Measurements from ENCODE around the gene TMOD1. TPM values are rescaled to one million over a fixed set of nuclear protein-coding genes. Genes with fewer than 3 reads are reported as not detected.

Gene TMOD1
- total RNA-seq, 1 experiment from 2014 or later, result 1.0 TPM

DNA sequence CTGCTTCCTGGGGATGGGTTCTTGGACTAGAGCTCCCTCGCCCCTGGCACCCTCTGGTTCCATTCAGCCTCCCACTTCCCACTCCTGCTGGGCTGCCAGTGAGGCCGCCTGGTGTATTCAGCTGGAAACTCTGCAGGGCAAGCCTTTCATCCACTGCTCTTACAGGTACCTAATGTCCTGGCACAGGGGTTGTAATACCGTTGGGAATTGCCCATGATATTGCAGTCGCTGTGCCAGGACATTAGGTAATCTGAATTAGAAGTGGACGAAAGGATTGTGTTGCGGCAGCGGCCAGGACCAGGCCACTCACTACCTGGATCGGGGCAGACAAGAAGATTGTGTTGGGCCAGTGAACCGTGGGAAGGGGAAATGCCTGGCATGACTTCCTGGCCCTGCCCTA is 13.1 kb downstream of the TMOD1 start:
- no peaks in the 10 kb centered on the region for H3K9me3 Mint-ChIP-seq
- no peak overlapping the region for H3K27ac Mint-ChIP-seq
- H3K36me3 Mint-ChIP-seq, result no peaks in the 10 kb centered on the region
- ChIA-PET CTCF (interaction anchor here (5.2 kb wide), 1 partner anchor 84 kb away, joined by 30 read pairs; no protein-coding TSS in a partner anchor), POLR2A (no interaction called here)
- H3K27me3 Mint-ChIP-seq (ENCODE audit: low read depth), result no peaks in the 10 kb centered on the region
- ATAC-seq (no peak), DNase-seq (ENCODE audit: low spot score) (no peak)
- TF ChIP-seq JUN (CRISPR knock-in tag; IDR thresholded peaks at IDR 0.05) (no peak), GABPB1 (CRISPR knock-in tag; IDR thresholded peaks at IDR 0.05) (no peak), SP1 (CRISPR knock-in tag; conservative IDR thresholded peaks at IDR 0.05) (no peak), FOXJ3 (CRISPR knock-in tag; IDR thresholded peaks at IDR 0.05; ENCODE audit: borderline replicate concordance) (no peak), MXD4 (CRISPR knock-in tag; IDR thresholded peaks at IDR 0.05; ENCODE audit: borderline replicate concordance) (no peak), ZNF219 (CRISPR knock-in tag; IDR thresholded peaks at IDR 0.05; ENCODE audit: borderline replicate concordance) (no peak), KAT7 (CRISPR knock-in tag; IDR thresholded peaks at IDR 0.05; ENCODE audit: borderline replicate concordance) (no peak), ELF4 (CRISPR knock-in tag; IDR thresholded peaks at IDR 0.05; ENCODE audit: low read depth) (no peak), NR1H2 (CRISPR knock-in tag; IDR thresholded peaks at IDR 0.05) (no peak), ESRRA (CRISPR knock-in tag; IDR thresholded peaks at IDR 0.05; ENCODE audit: borderline replicate concordance) (no peak), MYBL2 (CRISPR knock-in tag; IDR thresholded peaks at IDR 0.05) (no peak)
- no peak overlapping the region for H3K4me3 Mint-ChIP-seq
- peaks cover 8% of the 10 kb centered on the region for H3K4me1 Mint-ChIP-seq

DNA sequence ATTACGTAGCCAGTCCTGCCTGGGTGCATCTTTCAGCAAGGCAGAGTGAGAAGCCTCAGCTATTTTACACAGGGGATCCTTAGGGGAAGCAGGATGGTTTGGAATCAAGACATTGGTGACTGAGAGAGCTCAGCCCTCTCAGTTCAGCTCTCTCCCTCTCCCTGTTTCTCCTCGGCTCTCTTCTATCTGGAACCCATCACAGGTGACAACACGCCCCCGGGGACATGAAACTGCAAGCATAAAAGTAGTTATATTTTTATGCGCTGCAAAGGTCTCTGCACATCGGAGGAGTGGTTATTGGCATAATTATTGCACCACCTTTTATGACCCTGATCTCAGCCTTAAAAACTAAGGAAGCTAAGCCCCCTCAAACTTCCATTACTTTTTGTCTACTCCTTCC is 14.2 kb downstream of the TMOD1 start:
- Mint-ChIP-seq H3K4me3 (no peak overlapping the region), H3K27me3 (ENCODE audit: low read depth) (no peaks in the 10 kb centered on the region), H3K36me3 (no peaks in the 10 kb centered on the region), H3K9me3 (no peaks in the 10 kb centered on the region), H3K4me1 (peaks cover 8% of the 10 kb centered on the region), H3K27ac (no peak overlapping the region)
- DNase-seq (ENCODE audit: low spot score) (no peak), ATAC-seq (no peak)
- TF ChIP-seq ZNF317 (CRISPR knock-in tag; IDR thresholded peaks at IDR 0.05; ENCODE audit: borderline replicate concordance, low read depth), result no peak
- TF ChIP-seq, protein P1, sequence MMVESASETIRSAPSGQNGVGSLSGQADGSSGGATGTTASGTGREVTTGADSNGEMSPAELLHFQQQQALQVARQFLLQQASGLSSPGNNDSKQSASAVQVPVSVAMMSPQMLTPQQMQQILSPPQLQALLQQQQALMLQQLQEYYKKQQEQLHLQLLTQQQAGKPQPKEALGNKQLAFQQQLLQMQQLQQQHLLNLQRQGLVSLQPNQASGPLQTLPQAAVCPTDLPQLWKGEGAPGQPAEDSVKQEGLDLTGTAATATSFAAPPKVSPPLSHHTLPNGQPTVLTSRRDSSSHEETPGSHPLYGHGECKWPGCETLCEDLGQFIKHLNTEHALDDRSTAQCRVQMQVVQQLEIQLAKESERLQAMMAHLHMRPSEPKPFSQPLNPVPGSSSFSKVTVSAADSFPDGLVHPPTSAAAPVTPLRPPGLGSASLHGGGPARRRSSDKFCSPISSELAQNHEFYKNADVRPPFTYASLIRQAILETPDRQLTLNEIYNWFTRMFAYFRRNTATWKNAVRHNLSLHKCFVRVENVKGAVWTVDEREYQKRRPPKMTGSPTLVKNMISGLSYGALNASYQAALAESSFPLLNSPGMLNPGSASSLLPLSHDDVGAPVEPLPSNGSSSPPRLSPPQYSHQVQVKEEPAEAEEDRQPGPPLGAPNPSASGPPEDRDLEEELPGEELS (CRISPR knock-in tag; IDR thresholded peaks at IDR 0.05), result no peak
- POLR2A ChIA-PET, result no interaction called here
- CTCF ChIA-PET, result interaction anchor here (5.2 kb wide), 1 partner anchor 83 kb away, joined by 30 read pairs; no protein-coding TSS in a partner anchor

- ATAC-seq, result no peak
- POLR2A ChIA-PET, result no interaction called here
- H3K27ac Mint-ChIP-seq, result no peak overlapping the region
- no peaks in the 10 kb centered on the region for H3K27me3 Mint-ChIP-seq (ENCODE audit: low read depth)
- no peaks in the 10 kb centered on the region for H3K36me3 Mint-ChIP-seq
- no peaks in the 10 kb centered on the region for H3K9me3 Mint-ChIP-seq
- CTCF ChIA-PET, result interaction anchor here (5.2 kb wide), 1 partner anchor 82 kb away, joined by 30 read pairs; no protein-coding TSS in a partner anchor
- no peak overlapping the region for H3K4me3 Mint-ChIP-seq
- no peak for DNase-seq (ENCODE audit: low spot score)
- H3K4me1 Mint-ChIP-seq, result peaks cover 8% of the 10 kb centered on the region
- TF ChIP-seq TEAD4 (CRISPR knock-in tag; IDR thresholded peaks at IDR 0.05) (no peak), ZNF281 (CRISPR knock-in tag; IDR thresholded peaks at IDR 0.05) (no peak), RORB (CRISPR knock-in tag; IDR thresholded peaks at IDR 0.05) (no peak), NR2C2 (CRISPR knock-in tag; IDR thresholded peaks at IDR 0.05) (no peak), ZNF671 (CRISPR knock-in tag; IDR thresholded peaks at IDR 0.05) (no peak), TCF7 (CRISPR knock-in tag; IDR thresholded peaks at IDR 0.05; ENCODE audit: low read depth) (no peak), SOX15 (CRISPR knock-in tag; IDR thresholded peaks at IDR 0.05) (no peak), SMAD3 (CRISPR knock-in tag; IDR thresholded peaks at IDR 0.05; ENCODE audit: borderline replicate concordance) (no peak), SP1 (CRISPR knock-in tag; conservative IDR thresholded peaks at IDR 0.05) (no peak), OVOL2 (CRISPR knock-in tag; IDR thresholded peaks at IDR 0.05; ENCODE audit: borderline replicate concordance) (no peak), PREB (CRISPR knock-in tag; IDR thresholded peaks at IDR 0.05; ENCODE audit: borderline replicate concordance) (no peak)
- TF ChIP-seq, protein P1 (CRISPR knock-in tag; IDR thresholded peaks at IDR 0.05), result no peak
- TF ChIP-seq, protein P2, sequence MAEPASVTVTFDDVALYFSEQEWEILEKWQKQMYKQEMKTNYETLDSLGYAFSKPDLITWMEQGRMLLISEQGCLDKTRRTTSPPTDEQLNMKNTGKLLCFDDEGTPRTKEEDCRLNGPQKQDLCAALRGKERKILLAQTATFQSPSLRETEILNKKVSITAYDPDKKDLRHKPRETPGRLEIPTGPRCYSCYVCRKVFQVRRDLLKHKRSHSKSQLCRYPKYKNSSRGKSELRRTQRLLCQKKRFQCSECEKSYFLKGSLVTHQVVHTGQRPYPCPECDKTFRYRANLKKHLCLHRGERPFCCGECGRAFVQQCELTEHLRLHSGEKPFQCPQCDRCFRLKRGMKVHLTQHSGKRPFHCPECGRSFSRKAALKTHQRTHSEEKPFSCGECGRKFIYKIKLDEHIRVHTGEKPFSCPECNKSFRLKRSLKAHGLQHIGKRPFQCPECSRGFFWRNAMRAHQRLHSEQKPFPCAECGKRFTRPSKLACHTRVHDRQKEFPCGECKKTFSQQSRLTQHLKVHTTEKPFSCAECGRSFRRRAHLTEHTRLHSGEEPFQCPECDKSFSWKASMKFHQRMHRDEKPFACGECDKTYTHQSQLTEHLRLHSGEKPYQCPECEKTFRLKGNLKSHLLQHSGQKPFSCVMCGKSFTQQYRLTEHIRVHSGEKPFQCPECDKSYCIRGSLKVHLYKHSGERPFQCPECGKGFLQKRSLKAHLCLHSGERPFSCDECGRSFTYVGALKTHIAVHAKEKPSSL (CRISPR knock-in tag; conservative IDR thresholded peaks at IDR 0.05), result no peak
Observed at GRCh38 chr9:97516111-97516510, 14.6 kb downstream of the TMOD1 start.

Measured in WTC11 (cell line).